Nephron (organoid): Measurements from ENCODE around the gene CCDC51.

ENCODE experiments used
- H3K27ac Mint-ChIP-seq, 3 experiments: 2 replicates each; pipeline ENCODE4 v1.8.0; 2020; ENCODE audit warnings: mixed read lengths in 3 of 3, mild to moderate bottlenecking in 2 of 3, moderate library complexity in 1 of 3
- H3K27me3 Mint-ChIP-seq: 2 replicates; pipeline ENCODE4 v1.8.0; 2021; ENCODE audit warnings: low read depth, mild to moderate bottlenecking, moderate library complexity, mixed read lengths
- H3K36me3 Mint-ChIP-seq: 2 replicates; pipeline ENCODE4 v1.8.0; 2020; ENCODE audit warnings: low read depth, mixed read lengths
- H3K4me1 Mint-ChIP-seq: 2 replicates; pipeline ENCODE4 v1.8.0; 2020; ENCODE audit warnings: mixed read lengths
- H3K4me3 Mint-ChIP-seq, 3 experiments: 2 replicates each; pipeline ENCODE4 v1.8.0; 2020; ENCODE audit warnings: mild to moderate bottlenecking in 3 of 3, mixed read lengths in 3 of 3, moderate library complexity in 2 of 3
- H3K9me3 Mint-ChIP-seq: 2 replicates; pipeline ENCODE4 v1.8.0; 2020; ENCODE audit warnings: mixed read lengths
- CTCF ChIP-seq, 3 experiments: fragments of 200-600 bp; sonication (generic); IDR thresholded peaks; one replicate each; pipeline ENCODE4 v1.5.0; 2021; ENCODE audit warnings: antibody characterized with exemption in 3 of 3; ENCODE audit not compliant: unreplicated experiment in 3 of 3

Gene CCDC51

GRCh38 chr3:48451270-48451669 lies 11.4 kb upstream of the CCDC51 start:
- no peak for TF ChIP-seq CTCF (IDR thresholded peaks at IDR 0.05; ENCODE audit: unreplicated experiment in 3 of 3)
- H3K4me1 Mint-ChIP-seq: peaks cover 24% of the 10 kb centered on the region
- no peak overlapping the region for H3K4me3 Mint-ChIP-seq
- H3K9me3 Mint-ChIP-seq: no peaks in the 10 kb centered on the region
- H3K36me3 Mint-ChIP-seq: peaks cover 26% of the 10 kb centered on the region
- no peaks in the 10 kb centered on the region for H3K27me3 Mint-ChIP-seq
- H3K27ac Mint-ChIP-seq: peak overlapping the region in 1 of 3 experiments; percentile 21

GRCh38 chr3:48446425-48447193 lies 6.7 kb upstream of the CCDC51 start, which contains the start of gene ATRIP:
Gene ATRIP (plus strand): TSS chr3:48446737. CDS start chr3:48446846, 109 bp downstream.
- no peak for TF ChIP-seq CTCF (IDR thresholded peaks at IDR 0.05; ENCODE audit: unreplicated experiment in 3 of 3)
- Mint-ChIP-seq H3K36me3 (peaks cover 16% of the 10 kb centered on the region), H3K4me3 (peak within 1 kb of the TSS; percentile 85 to 90 (median 88)), H3K27me3 (no peaks in the 10 kb centered on the region), H3K4me1 (peaks cover 30% of the 10 kb centered on the region), H3K27ac (peak within 1 kb of the TSS; percentile 45 to 86 (median 61)), H3K9me3 (no peaks in the 10 kb centered on the region)

GRCh38 chr3:48446043-48446424 lies 6.1 kb upstream of the CCDC51 start:
- Mint-ChIP-seq H3K27ac (peak overlapping the region; percentile 19 to 68 (median 52)), H3K9me3 (no peaks in the 10 kb centered on the region), H3K36me3 (peaks cover 15% of the 10 kb centered on the region), H3K4me3 (peak overlapping the region; percentile 85 to 90 (median 88)), H3K4me1 (peaks cover 31% of the 10 kb centered on the region), H3K27me3 (no peaks in the 10 kb centered on the region)
- no peak for TF ChIP-seq CTCF (IDR thresholded peaks at IDR 0.05; ENCODE audit: unreplicated experiment in 3 of 3)

GRCh38 chr3:48445277-48445882 lies 5.5 kb upstream of the CCDC51 start:
- peak overlapping the region; percentile 85 to 90 (median 88) for H3K4me3 Mint-ChIP-seq
- peak overlapping the region in 2 of 3 experiments; percentile 52 to 68 for H3K27ac Mint-ChIP-seq
- TF ChIP-seq CTCF (IDR thresholded peaks at IDR 0.05; ENCODE audit: unreplicated experiment in 3 of 3): no peak
- H3K36me3 Mint-ChIP-seq: peaks cover 15% of the 10 kb centered on the region
- H3K4me1 Mint-ChIP-seq: peaks cover 31% of the 10 kb centered on the region
- H3K27me3 Mint-ChIP-seq: no peaks in the 10 kb centered on the region
- no peaks in the 10 kb centered on the region for H3K9me3 Mint-ChIP-seq

GRCh38 chr3:48441940-48442339 lies 2.0 kb upstream of the CCDC51 start:
- Mint-ChIP-seq H3K36me3 (peaks cover 15% of the 10 kb centered on the region), H3K27ac (peak overlapping the region in 1 of 3 experiments; percentile 35), H3K27me3 (no peaks in the 10 kb centered on the region), H3K4me3 (peak overlapping the region; percentile 89 to 92 (median 91)), H3K4me1 (peaks cover 25% of the 10 kb centered on the region), H3K9me3 (no peaks in the 10 kb centered on the region)
- no peak for TF ChIP-seq CTCF (IDR thresholded peaks at IDR 0.05; ENCODE audit: unreplicated experiment in 3 of 3)
